ENCODE results near the gene USHBP1. TPM values are rescaled to one million over a fixed set of nuclear protein-coding genes. Genes with fewer than 3 reads are reported as not detected.

Gene USHBP1
- total RNA-seq, 1 experiment from 2014 or later, result 6.4 TPM

DNA sequence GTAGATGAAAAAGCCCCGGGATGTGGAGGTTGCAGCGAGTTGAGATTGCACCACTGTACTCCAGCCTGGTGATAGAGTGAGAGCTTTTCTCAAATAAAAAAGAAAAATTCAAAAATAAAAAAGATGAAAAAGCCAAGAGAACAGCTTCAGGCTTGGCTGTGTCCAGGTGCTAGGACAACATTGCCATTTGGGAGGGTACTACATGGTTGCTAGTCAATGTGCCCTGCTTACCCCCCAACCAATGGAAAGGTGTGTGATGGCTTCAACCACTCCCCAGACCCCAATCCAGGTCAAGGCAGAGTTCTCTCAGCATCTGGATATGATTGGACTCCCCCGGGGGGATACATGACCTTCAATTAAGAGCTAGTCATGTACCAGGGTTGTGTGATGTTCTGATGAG lies 14.9 kb upstream of the USHBP1 start:
- Histone ChIP-seq H4K20me1 (ENCODE audit: control insufficient read depth, insufficient read depth, insufficient read length) (peaks cover 4% of the 10 kb centered on the region), H2BK120ac (ENCODE audit: low read depth, low read length, poor library complexity, severe bottlenecking) (no peak overlapping the region), H2AK5ac (ENCODE audit: insufficient read length, low read length) (no peak overlapping the region), H3K27me3 (ENCODE audit: insufficient read depth, low read length) (no peaks in the 10 kb centered on the region; the same call in 1 of the 2 replicates), H4K5ac (ENCODE audit: insufficient read length, low read depth, low read length) (no peak overlapping the region), H3T11ph (ENCODE audit: low read length) (no peak overlapping the region), H3K79me2 (ENCODE audit: insufficient read depth, low read length) (no peaks in the 10 kb centered on the region), H3K23me2 (ENCODE audit: insufficient read length, low read depth, low read length, poor library complexity, severe bottlenecking) (peaks cover 7% of the 10 kb centered on the region), H2BK5ac (ENCODE audit: insufficient read length, low read length) (no peak overlapping the region), H3K18ac (ENCODE audit: insufficient read length, low read depth, low read length) (no peak overlapping the region), H3K79me1 (ENCODE audit: insufficient read depth, low read depth, low read length, poor library complexity, severe bottlenecking) (no peaks in the 10 kb centered on the region), H2AFZ (ENCODE audit: low read length) (no peak overlapping the region), H3K9ac (ENCODE audit: extremely low read depth, insufficient read length, low read length) (no peak overlapping the region), H3K27ac (ENCODE audit: insufficient read length, low read depth, low read length) (no peak overlapping the region), H3K9me3 (ENCODE audit: control insufficient read depth, low read depth, low read length) (no peaks in the 10 kb centered on the region), H3K56ac (ENCODE audit: insufficient read length, low read depth, low read length) (no peak overlapping the region), H3K23ac (ENCODE audit: insufficient read length, low read depth, low read length) (no peak overlapping the region), H2BK15ac (ENCODE audit: low read depth, low read length) (no peak overlapping the region), H3K4me2 (ENCODE audit: insufficient read depth, insufficient read length, low read length) (no peak overlapping the region), H4K8ac (replicated peaks; ENCODE audit: insufficient read length, low read depth, low read length) (no peak overlapping the region), H3K14ac (ENCODE audit: insufficient read depth, low read length) (no peak overlapping the region), H4K91ac (ENCODE audit: insufficient read length, low read depth, low read length) (no peak overlapping the region), H3K4ac (ENCODE audit: low read depth, low read length) (no peak overlapping the region), H3K4me1 (ENCODE audit: insufficient read depth, low read length) (no peaks in the 10 kb centered on the region), H2BK20ac (ENCODE audit: low read depth, low read length, poor library complexity, severe bottlenecking) (no peak overlapping the region), H2BK12ac (ENCODE audit: insufficient read length, low read depth, low read length) (no peak overlapping the region)
- DNase-seq, result no peak
- Mint-ChIP-seq H3K9me3 (no peaks in the 10 kb centered on the region; a peak in 1 of 5 replicates), H3K27me3 (ENCODE audit: low read depth) (peaks cover 7% of the 10 kb centered on the region), H3K4me1 (peaks cover 4 to 5% of the 10 kb centered on the region in 2 experiments; a peak in 2 of 4 replicates), H3K27ac (no peak overlapping the region), H3K36me3 (ENCODE audit: insufficient read depth in 1 of 3, low read depth in 3 of 3) (peaks cover 44 to 52% (median 50%) of the 10 kb centered on the region in 3 experiments), H3K4me3 (no peak overlapping the region)
- no CpG with 5 or more reads among the region's 3 CpGs for WGBS (ENCODE audit: extremely low coverage, insufficient read length, low lambda C conversion rate)
- TF ChIP-seq, protein P1, sequence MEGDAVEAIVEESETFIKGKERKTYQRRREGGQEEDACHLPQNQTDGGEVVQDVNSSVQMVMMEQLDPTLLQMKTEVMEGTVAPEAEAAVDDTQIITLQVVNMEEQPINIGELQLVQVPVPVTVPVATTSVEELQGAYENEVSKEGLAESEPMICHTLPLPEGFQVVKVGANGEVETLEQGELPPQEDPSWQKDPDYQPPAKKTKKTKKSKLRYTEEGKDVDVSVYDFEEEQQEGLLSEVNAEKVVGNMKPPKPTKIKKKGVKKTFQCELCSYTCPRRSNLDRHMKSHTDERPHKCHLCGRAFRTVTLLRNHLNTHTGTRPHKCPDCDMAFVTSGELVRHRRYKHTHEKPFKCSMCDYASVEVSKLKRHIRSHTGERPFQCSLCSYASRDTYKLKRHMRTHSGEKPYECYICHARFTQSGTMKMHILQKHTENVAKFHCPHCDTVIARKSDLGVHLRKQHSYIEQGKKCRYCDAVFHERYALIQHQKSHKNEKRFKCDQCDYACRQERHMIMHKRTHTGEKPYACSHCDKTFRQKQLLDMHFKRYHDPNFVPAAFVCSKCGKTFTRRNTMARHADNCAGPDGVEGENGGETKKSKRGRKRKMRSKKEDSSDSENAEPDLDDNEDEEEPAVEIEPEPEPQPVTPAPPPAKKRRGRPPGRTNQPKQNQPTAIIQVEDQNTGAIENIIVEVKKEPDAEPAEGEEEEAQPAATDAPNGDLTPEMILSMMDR (conservative IDR thresholded peaks at IDR 0.05), result no peak

Data from H9 (cell line).